Pons (tissue), 1 donor: Measurements from ENCODE around the gene EHMT1.
A peak's percentile ranks its signal among the peaks of the same experiment; 100 is the strongest.

Source experiments
- DNase-seq: peaks from one replicate; pipeline ENCODE4 v3.0.0-alpha.2; 2016; ENCODE audit warnings: low spot score

The EHMT1 gene

GRCh38 chr9:137647096-137647714 is 28.4 kb downstream of the EHMT1 start:
- DNase-seq: no peak

- DNase-seq: no peak
Observed at GRCh38 chr9:137648396-137648795, 29.6 kb downstream of the EHMT1 start.

GRCh38 chr9:137649553-137649952 is 30.7 kb downstream of the EHMT1 start:
- no peak for DNase-seq

GRCh38 chr9:137650259-137650658 is 31.5 kb downstream of the EHMT1 start:
- DNase-seq: no peak

GRCh38 chr9:137650779-137651178 is 32.0 kb downstream of the EHMT1 start:
- no peak for DNase-seq

GRCh38 chr9:137656416-137656815 is 37.6 kb downstream of the EHMT1 start:
- no peak for DNase-seq

- no peak for DNase-seq
Observed at GRCh38 chr9:137657606-137658005, 38.8 kb downstream of the EHMT1 start.

- DNase-seq: no peak
Observed at GRCh38 chr9:137658781-137659180, 40.0 kb downstream of the EHMT1 start.

GRCh38 chr9:137660144-137660543 is 41.3 kb downstream of the EHMT1 start:
- no peak for DNase-seq

- no peak for DNase-seq
Observed at GRCh38 chr9:137663584-137663983, 44.8 kb downstream of the EHMT1 start.

- DNase-seq: no peak
Observed at GRCh38 chr9:137664676-137665075, 45.9 kb downstream of the EHMT1 start.

GRCh38 chr9:137665226-137665625 is 46.4 kb downstream of the EHMT1 start:
- no peak for DNase-seq

- DNase-seq: peak; percentile 37
Observed at GRCh38 chr9:137665697-137666512, 47.1 kb downstream of the EHMT1 start.

GRCh38 chr9:137666513-137666822 is 47.7 kb downstream of the EHMT1 start:
- peak; percentile 28 for DNase-seq

- peak; percentile 65 for DNase-seq
Observed at GRCh38 chr9:137666955-137667670, 48.3 kb downstream of the EHMT1 start.

- DNase-seq: no peak
Observed at GRCh38 chr9:137668203-137668602, 49.4 kb downstream of the EHMT1 start.

GRCh38 chr9:137669261-137669672 is 50.5 kb downstream of the EHMT1 start:
- no peak for DNase-seq

- no peak for DNase-seq
Observed at GRCh38 chr9:137670391-137671195, 51.8 kb downstream of the EHMT1 start.

GRCh38 chr9:137671196-137671538 is 52.4 kb downstream of the EHMT1 start:
- no peak for DNase-seq

GRCh38 chr9:137671721-137672120 is 52.9 kb downstream of the EHMT1 start:
- DNase-seq: no peak

GRCh38 chr9:137672907-137673791 is 54.3 kb downstream of the EHMT1 start:
- peak; percentile 71 for DNase-seq
